ENCODE data around the gene FOXJ3. TPM values are rescaled to one million over a fixed set of nuclear protein-coding genes. Genes with fewer than 3 reads are reported as not detected.

FOXJ3 gene
- total RNA-seq, 1 experiment from 2014 or later: 55.3 TPM

GRCh38 chr1:42358791-42359190 is 23.8 kb upstream of the FOXJ3 start:
- CTCF ChIA-PET: no interaction called here
- in situ Hi-C loops (cut with HindIII; ENCODE audit: low pct_unique_long_range_greater_than_20kb, low sequenced_read_pairs): no loop called here

GRCh38 chr1:42350086-42350485 is 15.1 kb upstream of the FOXJ3 start:
- no peak for DNase-seq (ENCODE audit: low read depth, low spot score)
- CTCF ChIA-PET: no interaction called here
- no TSS peak for BruUV-seq (replicated peaks)
- TF ChIP-seq SIN3A (IDR thresholded peaks at IDR 0.05; ENCODE audit: borderline replicate concordance, insufficient read depth, low read depth, low read length) (no peak), POLR2AphosphoS5 (IDR thresholded peaks at IDR 0.05; ENCODE audit: low read depth, low read length) (no peak), REST (IDR thresholded peaks at IDR 0.05; ENCODE audit: insufficient read depth in 1 of 2, low read depth in 2 of 2, low read length in 1 of 2) (no peak), TCF7L2 (IDR thresholded peaks at IDR 0.05; ENCODE audit: low read depth, low read length) (no peak), CTCF (IDR thresholded peaks at IDR 0.05) (no peak)
- POLR2A ChIA-PET: interaction anchor here (0.6 kb wide), 1 partner anchor 21 kb away, joined by 3 read pairs; no protein-coding TSS in a partner anchor
- in situ Hi-C loops (cut with HindIII; ENCODE audit: low pct_unique_long_range_greater_than_20kb, low sequenced_read_pairs): no loop called here
- H3K4me3 ChIP-seq (ENCODE audit: low read depth in 2 of 2, low read length in 2 of 2): no peak overlapping the region
- H3K9me3 ChIP-seq (ENCODE audit: control insufficient read depth, insufficient read depth, low read depth, low read length): no peaks in the 10 kb centered on the region
- intact Hi-C loops (cut with micrococcal nuclease; ENCODE audit: unreplicated experiment): no loop called here
- H3K27me3 ChIP-seq (ENCODE audit: control insufficient read depth, insufficient read depth, low read length): no peaks in the 10 kb centered on the region; the same call in 1 of the 2 replicates
- no peaks in the 10 kb centered on the region for H3K4me1 ChIP-seq (ENCODE audit: control insufficient read depth, insufficient read depth, low read length)
- H3K27ac ChIP-seq (ENCODE audit: low read length): no peak overlapping the region
- ATAC-seq: no peak
- H3K36me3 ChIP-seq (ENCODE audit: control insufficient read depth, insufficient read depth, low read length): no peaks in the 10 kb centered on the region

More at GRCh38 chr1:42358791-42359190, 23.8 kb upstream of the FOXJ3 start:
- intact Hi-C loops (cut with micrococcal nuclease; ENCODE audit: unreplicated experiment): no loop called here
- Histone ChIP-seq H3K36me3 (ENCODE audit: control insufficient read depth, insufficient read depth, low read length) (no peaks in the 10 kb centered on the region), H3K4me1 (ENCODE audit: control insufficient read depth, insufficient read depth, low read length) (no peaks in the 10 kb centered on the region), H3K4me3 (ENCODE audit: low read depth in 2 of 2, low read length in 2 of 2) (no peak overlapping the region), H3K27me3 (ENCODE audit: control insufficient read depth, insufficient read depth, low read length) (no peaks in the 10 kb centered on the region; the same call in 1 of the 2 replicates), H3K27ac (ENCODE audit: low read length) (no peak overlapping the region), H3K9me3 (ENCODE audit: control insufficient read depth, insufficient read depth, low read depth, low read length) (no peaks in the 10 kb centered on the region)
- DNase-seq (ENCODE audit: low read depth, low spot score): no peak
- POLR2A ChIA-PET: no interaction called here
- no TSS peak for BruUV-seq (replicated peaks)
- ATAC-seq: no peak
- TF ChIP-seq SIN3A (IDR thresholded peaks at IDR 0.05; ENCODE audit: borderline replicate concordance, insufficient read depth, low read depth, low read length): no peak
- TF ChIP-seq CTCF (IDR thresholded peaks at IDR 0.05): no peak
- TF ChIP-seq REST (IDR thresholded peaks at IDR 0.05; ENCODE audit: insufficient read depth in 1 of 2, low read depth in 2 of 2, low read length in 1 of 2): no peak
- TF ChIP-seq POLR2AphosphoS5 (IDR thresholded peaks at IDR 0.05; ENCODE audit: low read depth, low read length): no peak
- TF ChIP-seq TCF7L2 (IDR thresholded peaks at IDR 0.05; ENCODE audit: low read depth, low read length): no peak
